ENCODE data around the gene LHX3.

DNA sequence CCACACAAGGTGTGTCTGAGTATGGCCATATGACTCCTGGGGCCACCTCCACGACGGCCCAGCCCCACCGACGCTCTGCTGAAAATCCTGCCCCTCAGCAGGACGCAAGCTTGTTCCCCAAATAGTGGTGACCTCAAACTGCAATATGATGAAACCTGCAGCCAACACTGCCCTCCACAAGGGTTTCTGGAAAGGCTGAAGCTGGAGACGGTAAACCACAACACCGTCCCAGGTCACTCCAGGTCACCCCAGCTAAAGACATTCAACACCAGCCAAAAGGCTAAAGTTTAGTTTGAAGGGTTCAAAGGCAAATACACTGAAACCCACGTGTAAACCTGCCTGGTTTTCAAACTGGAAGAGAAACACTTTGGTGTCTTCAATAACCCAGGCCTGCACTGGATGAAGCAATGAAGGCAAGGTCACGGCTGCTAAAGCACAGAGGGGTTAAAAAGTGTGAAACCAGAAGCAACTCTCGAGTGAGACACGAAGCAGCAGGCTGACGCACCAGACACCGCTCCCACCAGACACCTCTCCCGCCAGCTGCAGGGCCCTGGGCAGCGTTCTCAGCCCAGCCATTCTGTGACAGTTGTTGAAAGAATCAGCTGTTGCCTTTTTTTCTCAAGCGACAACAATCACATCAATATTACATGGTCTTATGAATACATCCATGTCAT lies 1.8 kb upstream of the LHX3 start:
- TF ChIP-seq, protein P1, sequence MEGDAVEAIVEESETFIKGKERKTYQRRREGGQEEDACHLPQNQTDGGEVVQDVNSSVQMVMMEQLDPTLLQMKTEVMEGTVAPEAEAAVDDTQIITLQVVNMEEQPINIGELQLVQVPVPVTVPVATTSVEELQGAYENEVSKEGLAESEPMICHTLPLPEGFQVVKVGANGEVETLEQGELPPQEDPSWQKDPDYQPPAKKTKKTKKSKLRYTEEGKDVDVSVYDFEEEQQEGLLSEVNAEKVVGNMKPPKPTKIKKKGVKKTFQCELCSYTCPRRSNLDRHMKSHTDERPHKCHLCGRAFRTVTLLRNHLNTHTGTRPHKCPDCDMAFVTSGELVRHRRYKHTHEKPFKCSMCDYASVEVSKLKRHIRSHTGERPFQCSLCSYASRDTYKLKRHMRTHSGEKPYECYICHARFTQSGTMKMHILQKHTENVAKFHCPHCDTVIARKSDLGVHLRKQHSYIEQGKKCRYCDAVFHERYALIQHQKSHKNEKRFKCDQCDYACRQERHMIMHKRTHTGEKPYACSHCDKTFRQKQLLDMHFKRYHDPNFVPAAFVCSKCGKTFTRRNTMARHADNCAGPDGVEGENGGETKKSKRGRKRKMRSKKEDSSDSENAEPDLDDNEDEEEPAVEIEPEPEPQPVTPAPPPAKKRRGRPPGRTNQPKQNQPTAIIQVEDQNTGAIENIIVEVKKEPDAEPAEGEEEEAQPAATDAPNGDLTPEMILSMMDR (conservative IDR thresholded peaks at IDR 0.05; ENCODE audit: low read depth, low read length): no peak
- TF ChIP-seq CEBPB (IDR thresholded peaks at IDR 0.05; ENCODE audit: low read depth, low read length) (no peak), BHLHE40 (IDR thresholded peaks at IDR 0.05; ENCODE audit: low read depth, low read length) (no peak), RAD21 (IDR thresholded peaks at IDR 0.05; ENCODE audit: low read length) (no peak), POLR2A (IDR thresholded peaks at IDR 0.05; ENCODE audit: low read depth, low read length) (no peak), FOS (IDR thresholded peaks at IDR 0.05; ENCODE audit: low read depth, low read length) (no peak), RCOR1 (IDR thresholded peaks at IDR 0.05; ENCODE audit: insufficient replicate concordance, low read length) (no peak), SMC3 (IDR thresholded peaks at IDR 0.05; ENCODE audit: low read depth, low read length) (no peak)

Measured in IMR-90 (cell line).